GM18502 (cell line): ENCODE data around the gene MAP1B.
"Not testable (repeated sequence)": the region's sequence is repeated elsewhere in the genome, so short reads cannot be mapped to it uniquely, and the experiment has no call there.

Experiments
- ATAC-seq: cut with Tn5 transposase; IDR thresholded peaks from one replicate; pipeline ENCODE4 v1.9.1; 2021; ENCODE audit warnings: mild to moderate bottlenecking; ENCODE audit not compliant: unreplicated experiment, poor library complexity

The MAP1B gene

GRCh38 chr5:72156946-72157624 lies 49.8 kb downstream of the MAP1B start:
- ATAC-seq = no peak

GRCh38 chr5:72157625-72157962 lies 50.3 kb downstream of the MAP1B start:
- no peak for ATAC-seq

- ATAC-seq = no peak
Measured at GRCh38 chr5:72159501-72159911, 52.2 kb downstream of the MAP1B start.

GRCh38 chr5:72160329-72160728 lies 53.1 kb downstream of the MAP1B start:
- ATAC-seq = no peak

GRCh38 chr5:72160959-72161358 lies 53.7 kb downstream of the MAP1B start:
- ATAC-seq = no peak

- ATAC-seq = no peak
Measured at GRCh38 chr5:72161951-72162350, 54.7 kb downstream of the MAP1B start.

GRCh38 chr5:72163349-72163983 lies 56.2 kb downstream of the MAP1B start:
- ATAC-seq = no peak

GRCh38 chr5:72166070-72166979 lies 59.0 kb downstream of the MAP1B start:
- ATAC-seq = no peak

- no peak for ATAC-seq
Measured at GRCh38 chr5:72167257-72167656, 60.0 kb downstream of the MAP1B start.

GRCh38 chr5:72167804-72168203 lies 60.5 kb downstream of the MAP1B start:
- ATAC-seq = no peak

GRCh38 chr5:72170101-72170500 lies 62.8 kb downstream of the MAP1B start:
- no peak for ATAC-seq

GRCh38 chr5:72171181-72171580 lies 63.9 kb downstream of the MAP1B start:
- ATAC-seq = not testable (repeated sequence)

- ATAC-seq = no peak
Measured at GRCh38 chr5:72171667-72172066, 64.4 kb downstream of the MAP1B start.

GRCh38 chr5:72172786-72173185 lies 65.5 kb downstream of the MAP1B start:
- ATAC-seq = no peak

- ATAC-seq = no peak
Measured at GRCh38 chr5:72177538-72177937, 70.3 kb downstream of the MAP1B start.

- ATAC-seq = no peak
Measured at GRCh38 chr5:72179028-72179815, 71.9 kb downstream of the MAP1B start.

GRCh38 chr5:72179816-72180440 lies 72.7 kb downstream of the MAP1B start:
- no peak for ATAC-seq

- no peak for ATAC-seq
Measured at GRCh38 chr5:72180925-72181324, 73.7 kb downstream of the MAP1B start.

- ATAC-seq = no peak
Measured at GRCh38 chr5:72182686-72183085, 75.4 kb downstream of the MAP1B start.

GRCh38 chr5:72183101-72183520 lies 75.8 kb downstream of the MAP1B start:
- no peak for ATAC-seq
